ENCODE data around the gene SNU13.

DNA sequence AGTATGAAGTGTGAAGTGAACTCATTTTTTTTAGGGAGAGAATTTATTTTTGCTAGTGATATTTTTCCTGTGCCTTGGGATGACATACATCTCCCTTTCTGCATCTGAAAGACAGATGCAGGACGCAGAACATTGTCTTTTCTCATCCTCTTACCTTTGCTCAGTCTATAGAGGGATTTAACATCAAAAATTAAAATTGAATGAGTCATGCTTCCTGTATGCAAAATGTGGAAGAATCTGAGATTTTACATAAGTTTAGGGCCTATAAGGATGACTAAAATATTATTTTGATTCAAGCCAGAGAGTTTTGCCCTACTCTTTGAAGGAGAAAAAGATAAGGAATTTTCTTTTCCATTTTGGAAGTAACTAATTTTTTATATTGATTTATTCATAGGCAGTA, 40.2 kb downstream of the SNU13 start:
- no peak for TF ChIP-seq POLR2A (IDR thresholded peaks at IDR 0.05)
- TF ChIP-seq, protein P1, sequence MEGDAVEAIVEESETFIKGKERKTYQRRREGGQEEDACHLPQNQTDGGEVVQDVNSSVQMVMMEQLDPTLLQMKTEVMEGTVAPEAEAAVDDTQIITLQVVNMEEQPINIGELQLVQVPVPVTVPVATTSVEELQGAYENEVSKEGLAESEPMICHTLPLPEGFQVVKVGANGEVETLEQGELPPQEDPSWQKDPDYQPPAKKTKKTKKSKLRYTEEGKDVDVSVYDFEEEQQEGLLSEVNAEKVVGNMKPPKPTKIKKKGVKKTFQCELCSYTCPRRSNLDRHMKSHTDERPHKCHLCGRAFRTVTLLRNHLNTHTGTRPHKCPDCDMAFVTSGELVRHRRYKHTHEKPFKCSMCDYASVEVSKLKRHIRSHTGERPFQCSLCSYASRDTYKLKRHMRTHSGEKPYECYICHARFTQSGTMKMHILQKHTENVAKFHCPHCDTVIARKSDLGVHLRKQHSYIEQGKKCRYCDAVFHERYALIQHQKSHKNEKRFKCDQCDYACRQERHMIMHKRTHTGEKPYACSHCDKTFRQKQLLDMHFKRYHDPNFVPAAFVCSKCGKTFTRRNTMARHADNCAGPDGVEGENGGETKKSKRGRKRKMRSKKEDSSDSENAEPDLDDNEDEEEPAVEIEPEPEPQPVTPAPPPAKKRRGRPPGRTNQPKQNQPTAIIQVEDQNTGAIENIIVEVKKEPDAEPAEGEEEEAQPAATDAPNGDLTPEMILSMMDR (IDR thresholded peaks at IDR 0.05 in 4 of 5, conservative IDR thresholded peaks at IDR 0.05 in 1 of 5) = no peak

Data from gastrocnemius medialis (tissue), 4 donors.